D721Med (cell line): ENCODE data around the gene NIM1K.
"Not testable (repeated sequence)": the region's sequence is repeated elsewhere in the genome, so short reads cannot be mapped to it uniquely, and the experiment has no call there.

Experiments
- DNase-seq: peaks from one replicate; pipeline ENCODE4 v3.0.0; 2011; ENCODE audit warnings: low spot score; ENCODE audit not compliant: insufficient read length
- FAIRE-seq: peaks from 2 replicates; lab custom pipeline; 2011; peaks lifted over from hg19 to GRCh38; lab: Jason Lieb, UNC
- CTCF ChIP-seq: IDR thresholded peaks from 2 replicates; pipeline ENCODE4 v1.5.1; 2012; ENCODE audit warnings: mild to moderate bottlenecking, control low read depth; ENCODE audit not compliant: insufficient read depth; ENCODE audit errors: missing control alignments

NIM1K gene

GRCh38 chr5:43315263-43315662 is 123.2 kb downstream of the NIM1K start:
- FAIRE-seq (no peak), DNase-seq (no peak)
- no peak for TF ChIP-seq CTCF

GRCh38 chr5:43315682-43316081 is 123.7 kb downstream of the NIM1K start:
- FAIRE-seq, result no peak
- DNase-seq, result no peak
- TF ChIP-seq CTCF, result no peak

DNA sequence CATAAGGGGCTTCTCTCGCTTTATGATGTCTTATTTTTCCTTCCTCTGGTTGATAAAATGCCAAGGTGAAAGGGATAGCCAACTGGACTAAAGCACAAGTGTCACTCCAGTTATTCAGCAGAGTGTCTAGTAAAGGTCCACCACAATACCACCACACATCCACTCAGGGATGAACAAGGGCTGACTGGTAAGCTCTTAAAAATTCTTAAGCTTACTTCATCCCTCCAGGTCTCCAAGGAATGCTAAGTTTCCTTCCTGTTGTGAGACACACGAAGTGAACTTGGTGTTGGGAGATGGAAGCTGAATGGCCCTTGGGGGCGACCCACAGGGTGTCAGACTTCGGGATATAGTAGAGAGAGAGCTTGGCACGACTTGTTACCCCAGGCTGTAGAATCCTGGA is 124.4 kb downstream of the NIM1K start:
- FAIRE-seq (no peak), DNase-seq (no peak)
- TF ChIP-seq CTCF, result no peak

- TF ChIP-seq CTCF, result no peak
- FAIRE-seq, result no peak
- no peak for DNase-seq
Measured at GRCh38 chr5:43320846-43321245, 128.8 kb downstream of the NIM1K start.

DNA sequence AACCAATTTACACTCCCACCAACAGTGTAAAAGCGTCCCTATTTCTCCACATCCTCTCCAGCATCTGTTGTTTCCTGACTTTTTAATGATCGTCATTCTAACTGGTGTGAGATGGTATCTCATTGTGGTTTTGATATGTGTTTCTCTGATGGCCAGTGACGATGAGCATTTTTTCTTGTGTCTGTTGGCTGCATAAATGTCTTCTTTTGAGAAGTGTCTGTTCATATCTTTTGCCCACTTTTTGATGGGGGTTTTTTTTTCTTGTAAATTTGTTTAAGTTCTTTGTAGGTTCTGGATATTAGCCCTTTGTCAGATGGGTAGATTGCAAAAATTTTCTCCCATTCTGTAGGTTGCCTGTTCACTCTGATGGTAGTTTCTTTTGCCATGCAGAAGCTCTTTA is 131.5 kb downstream of the NIM1K start:
- not testable (repeated sequence) for FAIRE-seq, DNase-seq

GRCh38 chr5:43325624-43326023 is 133.6 kb downstream of the NIM1K start:
- FAIRE-seq, DNase-seq: not testable (repeated sequence)
